ENCODE data around the gene TEPSIN.

DNA sequence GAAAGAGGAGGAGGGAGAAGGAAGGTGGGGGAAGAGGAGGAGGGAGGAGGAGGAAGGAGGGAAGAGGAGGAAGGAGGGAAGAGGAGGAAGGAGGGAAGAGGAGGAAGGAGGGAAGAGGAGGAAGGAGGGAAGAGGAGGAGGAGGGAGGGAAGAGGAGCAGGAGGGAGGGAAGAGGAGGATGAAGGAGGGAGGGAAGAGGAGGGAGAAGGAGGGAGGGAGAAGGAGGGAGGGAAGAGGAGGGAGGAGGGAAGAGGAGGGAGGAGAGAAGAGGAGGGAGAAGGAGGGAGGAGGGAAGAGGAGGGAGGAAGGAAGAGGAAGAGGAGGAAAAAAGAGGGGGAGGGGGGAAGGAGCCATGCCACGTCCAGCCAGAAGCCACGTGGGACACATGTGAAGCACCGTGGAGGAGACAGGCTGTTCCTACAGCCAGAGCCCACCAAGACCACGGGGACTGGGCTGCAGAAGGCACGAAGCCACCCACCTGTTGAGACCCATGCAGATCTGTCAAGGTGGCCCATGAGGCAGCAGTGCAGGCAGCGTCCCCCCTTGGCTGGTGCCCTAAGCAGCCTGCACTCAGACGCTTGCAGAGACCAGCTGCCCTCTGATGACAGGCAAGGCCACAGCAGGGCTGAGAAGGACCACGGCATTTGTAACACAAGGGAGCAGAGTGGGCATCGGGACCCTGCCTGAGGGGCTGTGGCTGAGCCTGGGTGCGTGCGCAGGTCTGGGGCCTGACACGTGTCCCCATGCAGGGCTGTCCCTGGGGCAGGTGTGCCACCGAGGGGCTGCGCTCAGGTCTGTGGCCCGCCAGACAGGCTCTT is 10.6 kb upstream of the TEPSIN start:
- TF ChIP-seq, protein P1, sequence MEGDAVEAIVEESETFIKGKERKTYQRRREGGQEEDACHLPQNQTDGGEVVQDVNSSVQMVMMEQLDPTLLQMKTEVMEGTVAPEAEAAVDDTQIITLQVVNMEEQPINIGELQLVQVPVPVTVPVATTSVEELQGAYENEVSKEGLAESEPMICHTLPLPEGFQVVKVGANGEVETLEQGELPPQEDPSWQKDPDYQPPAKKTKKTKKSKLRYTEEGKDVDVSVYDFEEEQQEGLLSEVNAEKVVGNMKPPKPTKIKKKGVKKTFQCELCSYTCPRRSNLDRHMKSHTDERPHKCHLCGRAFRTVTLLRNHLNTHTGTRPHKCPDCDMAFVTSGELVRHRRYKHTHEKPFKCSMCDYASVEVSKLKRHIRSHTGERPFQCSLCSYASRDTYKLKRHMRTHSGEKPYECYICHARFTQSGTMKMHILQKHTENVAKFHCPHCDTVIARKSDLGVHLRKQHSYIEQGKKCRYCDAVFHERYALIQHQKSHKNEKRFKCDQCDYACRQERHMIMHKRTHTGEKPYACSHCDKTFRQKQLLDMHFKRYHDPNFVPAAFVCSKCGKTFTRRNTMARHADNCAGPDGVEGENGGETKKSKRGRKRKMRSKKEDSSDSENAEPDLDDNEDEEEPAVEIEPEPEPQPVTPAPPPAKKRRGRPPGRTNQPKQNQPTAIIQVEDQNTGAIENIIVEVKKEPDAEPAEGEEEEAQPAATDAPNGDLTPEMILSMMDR (IDR thresholded peaks at IDR 0.05) = no peak
- TF ChIP-seq POLR2A (IDR thresholded peaks at IDR 0.05) = no peak
